A673 (cell line): ENCODE measurements around the gene UNKL.

Source experiments
- EZH2 ChIP-seq: fragments of 200-600 bp; sonication (generic); IDR thresholded peaks from 2 replicates; pipeline ENCODE4 v1.6.1; 2017; ENCODE audit warnings: borderline replicate concordance, low read depth, mild to moderate bottlenecking, mixed read lengths, antibody characterized with exemption, low read length; ENCODE audit not compliant: poor library complexity, severe bottlenecking
- TF ChIP-seq, protein P1 (sequence below): fragments of 300-800, 200-600 bp; sonication (generic); conservative IDR thresholded peaks from 2 replicates; pipeline ENCODE4 v1.5.1; 2017; ENCODE audit warnings: low read depth, mild to moderate bottlenecking, antibody characterized with exemption, low read length, moderate library complexity, mixed read lengths

DNA sequence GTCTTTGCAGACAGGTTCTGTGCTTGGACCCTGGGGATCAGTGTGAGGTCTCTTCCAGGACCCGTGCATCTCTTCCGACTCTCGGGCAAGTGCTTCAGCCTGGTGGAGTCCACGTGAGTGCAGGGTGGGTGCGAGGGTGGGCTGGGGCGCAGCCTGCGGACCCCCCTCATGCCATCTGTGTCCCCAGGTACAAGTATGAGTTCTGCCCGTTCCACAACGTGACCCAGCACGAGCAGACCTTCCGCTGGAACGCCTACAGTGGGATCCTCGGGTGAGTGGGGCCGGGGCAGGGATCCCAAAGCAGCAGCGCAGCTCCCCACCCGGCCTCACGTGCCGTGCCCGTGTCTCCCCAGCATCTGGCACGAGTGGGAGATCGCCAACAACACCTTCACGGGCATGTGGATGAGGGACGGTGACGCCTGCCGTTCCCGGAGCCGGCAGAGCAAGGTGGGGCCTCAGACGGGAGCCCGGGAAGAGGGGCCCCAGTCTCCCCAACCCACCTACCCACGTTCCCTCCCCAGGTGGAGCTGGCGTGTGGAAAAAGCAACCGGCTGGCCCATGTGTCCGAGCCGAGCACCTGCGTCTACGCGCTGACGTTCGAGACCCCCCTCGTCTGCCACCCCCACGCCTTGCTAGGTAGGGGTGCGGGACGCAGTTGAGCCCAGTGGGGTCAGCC is 52.7 kb downstream of the UNKL start:
- TF ChIP-seq, protein P1, sequence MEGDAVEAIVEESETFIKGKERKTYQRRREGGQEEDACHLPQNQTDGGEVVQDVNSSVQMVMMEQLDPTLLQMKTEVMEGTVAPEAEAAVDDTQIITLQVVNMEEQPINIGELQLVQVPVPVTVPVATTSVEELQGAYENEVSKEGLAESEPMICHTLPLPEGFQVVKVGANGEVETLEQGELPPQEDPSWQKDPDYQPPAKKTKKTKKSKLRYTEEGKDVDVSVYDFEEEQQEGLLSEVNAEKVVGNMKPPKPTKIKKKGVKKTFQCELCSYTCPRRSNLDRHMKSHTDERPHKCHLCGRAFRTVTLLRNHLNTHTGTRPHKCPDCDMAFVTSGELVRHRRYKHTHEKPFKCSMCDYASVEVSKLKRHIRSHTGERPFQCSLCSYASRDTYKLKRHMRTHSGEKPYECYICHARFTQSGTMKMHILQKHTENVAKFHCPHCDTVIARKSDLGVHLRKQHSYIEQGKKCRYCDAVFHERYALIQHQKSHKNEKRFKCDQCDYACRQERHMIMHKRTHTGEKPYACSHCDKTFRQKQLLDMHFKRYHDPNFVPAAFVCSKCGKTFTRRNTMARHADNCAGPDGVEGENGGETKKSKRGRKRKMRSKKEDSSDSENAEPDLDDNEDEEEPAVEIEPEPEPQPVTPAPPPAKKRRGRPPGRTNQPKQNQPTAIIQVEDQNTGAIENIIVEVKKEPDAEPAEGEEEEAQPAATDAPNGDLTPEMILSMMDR = no peak
- no peak for TF ChIP-seq EZH2
